Measurements from ENCODE around the gene TMEM120A. TPM values are rescaled to one million over a fixed set of nuclear protein-coding genes. Genes with fewer than 3 reads are reported as not detected.

The TMEM120A gene
- total RNA-seq (40.6 and 50.7 TPM in 2 replicates), polyA plus RNA-seq (91.1 and 99.5 TPM in 2 replicates)

DNA sequence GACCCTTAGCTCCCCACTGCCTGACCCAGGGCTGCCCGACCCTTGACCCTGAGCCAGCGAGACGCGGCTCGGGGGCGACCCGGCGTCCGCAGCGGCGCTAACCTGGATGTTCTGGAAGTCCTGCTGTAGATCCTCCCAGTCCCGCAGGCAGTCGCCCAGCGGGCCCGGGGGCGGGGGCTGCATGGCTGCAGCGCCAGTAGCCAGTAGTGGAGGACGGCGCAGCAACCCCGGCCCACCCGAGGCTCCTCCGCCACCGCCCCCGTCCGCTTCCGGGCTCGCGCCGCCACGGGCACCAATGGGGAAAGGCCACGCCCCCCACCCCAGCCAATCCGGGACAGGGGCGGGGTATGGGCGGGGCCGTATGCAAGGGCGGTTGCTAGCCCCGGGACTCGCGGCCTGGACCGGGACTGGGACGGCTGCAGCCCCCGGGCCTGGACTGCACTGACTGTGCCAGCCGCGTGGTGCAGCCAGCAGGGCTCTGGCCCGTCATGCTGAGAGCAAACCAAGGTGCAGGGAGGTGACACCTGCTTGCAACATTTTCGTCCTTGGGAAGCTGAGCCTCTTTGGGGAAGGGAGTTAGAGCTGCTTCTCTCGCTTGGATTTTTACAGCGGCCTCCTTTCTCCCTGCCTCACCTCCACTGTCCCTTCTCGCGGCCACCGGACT, at the start of gene TMEM120A:
Gene TMEM120A, minus strand, starts transcription at position 208 of the 664 bp plus-strand sequence. Its CDS starts 25 bp downstream, at position 183.
- TF ChIP-seq EZH2phosphoT487 (IDR thresholded peaks at IDR 0.05; ENCODE audit: low read depth, severe bottlenecking, unreplicated experiment): no peak
- TF ChIP-seq EZH2 (IDR thresholded peaks at IDR 0.05; ENCODE audit: borderline replicate concordance): no peak
- TF ChIP-seq, protein P1, sequence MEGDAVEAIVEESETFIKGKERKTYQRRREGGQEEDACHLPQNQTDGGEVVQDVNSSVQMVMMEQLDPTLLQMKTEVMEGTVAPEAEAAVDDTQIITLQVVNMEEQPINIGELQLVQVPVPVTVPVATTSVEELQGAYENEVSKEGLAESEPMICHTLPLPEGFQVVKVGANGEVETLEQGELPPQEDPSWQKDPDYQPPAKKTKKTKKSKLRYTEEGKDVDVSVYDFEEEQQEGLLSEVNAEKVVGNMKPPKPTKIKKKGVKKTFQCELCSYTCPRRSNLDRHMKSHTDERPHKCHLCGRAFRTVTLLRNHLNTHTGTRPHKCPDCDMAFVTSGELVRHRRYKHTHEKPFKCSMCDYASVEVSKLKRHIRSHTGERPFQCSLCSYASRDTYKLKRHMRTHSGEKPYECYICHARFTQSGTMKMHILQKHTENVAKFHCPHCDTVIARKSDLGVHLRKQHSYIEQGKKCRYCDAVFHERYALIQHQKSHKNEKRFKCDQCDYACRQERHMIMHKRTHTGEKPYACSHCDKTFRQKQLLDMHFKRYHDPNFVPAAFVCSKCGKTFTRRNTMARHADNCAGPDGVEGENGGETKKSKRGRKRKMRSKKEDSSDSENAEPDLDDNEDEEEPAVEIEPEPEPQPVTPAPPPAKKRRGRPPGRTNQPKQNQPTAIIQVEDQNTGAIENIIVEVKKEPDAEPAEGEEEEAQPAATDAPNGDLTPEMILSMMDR (IDR thresholded peaks at IDR 0.05; ENCODE audit: poor library complexity): no peak
- no peaks in the 10 kb centered on the region for H3K79me2 ChIP-seq
- H3K36me3 ChIP-seq (replicated peaks; ENCODE audit: insufficient read depth, low read depth): no peaks in the 10 kb centered on the region
- DNase-seq (ENCODE audit: low spot score): peak; percentile 98
- no peaks in the 10 kb centered on the region for H4K20me1 ChIP-seq (ENCODE audit: insufficient read depth, poor library complexity, severe bottlenecking)
- H2AFZ ChIP-seq: peak within 1 kb of the TSS; percentile 50
- peak within 1 kb of the TSS; percentile 100 for H3K4me2 ChIP-seq
- H3K4me3 ChIP-seq: peak within 1 kb of the TSS; percentile 73
- peak within 1 kb of the TSS; percentile 91 for H3K27ac ChIP-seq
- H3K27me3 ChIP-seq: no peaks in the 10 kb centered on the region
- 18% methylated on average over 16 of the region's 51 CpGs for WGBS (ENCODE audit: low lambda C conversion rate, missing lambda C conversion rate)
- H3K9me3 ChIP-seq (ENCODE audit: low read depth): no peaks in the 10 kb centered on the region
- H3K9me2 ChIP-seq (replicated peaks; ENCODE audit: insufficient read depth): no peaks in the 10 kb centered on the region
- peaks cover 8% of the 10 kb centered on the region for H3K4me1 ChIP-seq (ENCODE audit: insufficient read depth)

DNA sequence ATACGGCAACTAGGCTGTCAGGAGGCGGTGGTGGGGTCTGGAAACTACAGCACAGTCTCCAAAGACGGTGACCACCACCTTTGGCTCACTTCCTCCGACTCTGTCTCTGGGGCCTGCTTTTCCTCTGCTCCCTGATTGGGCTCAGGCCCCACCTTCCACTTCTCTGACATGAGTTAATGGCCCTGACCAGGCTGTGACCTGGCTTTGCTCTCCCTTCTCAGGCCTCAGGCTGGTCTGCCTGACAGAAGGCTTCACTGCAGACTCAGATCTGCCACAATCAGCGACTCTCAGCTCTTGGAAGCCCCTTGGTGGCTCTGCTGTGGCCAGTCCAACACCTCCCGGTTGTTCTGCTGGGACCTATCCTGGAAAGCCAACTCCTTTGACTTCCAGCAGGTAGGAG, 45.7 kb upstream of the TMEM120A start:
- Histone ChIP-seq H2AFZ (no peak overlapping the region), H3K9me2 (replicated peaks; ENCODE audit: insufficient read depth) (no peaks in the 10 kb centered on the region)

DNA sequence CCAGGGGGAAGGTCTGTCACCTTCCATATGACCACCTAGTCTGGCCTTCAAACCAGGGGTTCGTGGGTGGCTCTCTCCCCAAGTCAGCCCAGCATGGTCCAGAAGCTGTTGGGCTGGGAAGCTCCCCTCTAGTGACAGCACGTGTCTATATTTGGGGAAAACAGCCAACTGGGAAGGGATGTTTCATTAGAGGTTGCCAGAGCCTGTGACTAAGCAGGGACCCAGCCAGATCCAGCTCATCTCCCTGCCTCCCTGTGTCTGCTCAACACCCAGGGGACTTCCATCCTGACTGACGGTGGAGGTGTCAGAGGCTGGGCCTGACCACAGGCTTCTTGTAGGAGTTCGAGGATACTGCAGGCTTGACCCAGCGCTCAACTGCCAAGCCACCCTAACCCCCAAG, 42.9 kb upstream of the TMEM120A start:
- H3K27me3 ChIP-seq: no peaks in the 10 kb centered on the region
- no peaks in the 10 kb centered on the region for H3K9me2 ChIP-seq (replicated peaks; ENCODE audit: insufficient read depth)
- no peak overlapping the region for H3K4me2 ChIP-seq
- H3K27ac ChIP-seq: no peak overlapping the region
- H3K4me3 ChIP-seq: no peak overlapping the region
- no peaks in the 10 kb centered on the region for H3K4me1 ChIP-seq (ENCODE audit: insufficient read depth)
- H3K9me3 ChIP-seq (ENCODE audit: low read depth): no peaks in the 10 kb centered on the region
- DNase-seq (ENCODE audit: low spot score): no peak
- H4K20me1 ChIP-seq (ENCODE audit: insufficient read depth, poor library complexity, severe bottlenecking): no peaks in the 10 kb centered on the region
- H2AFZ ChIP-seq: no peak overlapping the region
- WGBS (ENCODE audit: low lambda C conversion rate, missing lambda C conversion rate): 89% methylated on average over 5 of the region's 5 CpGs
- H3K36me3 ChIP-seq (replicated peaks; ENCODE audit: insufficient read depth, low read depth): no peaks in the 10 kb centered on the region
- TF ChIP-seq EZH2 (IDR thresholded peaks at IDR 0.05; ENCODE audit: borderline replicate concordance) (no peak), EZH2phosphoT487 (IDR thresholded peaks at IDR 0.05; ENCODE audit: low read depth, severe bottlenecking, unreplicated experiment) (no peak)
- TF ChIP-seq, protein P1 (IDR thresholded peaks at IDR 0.05; ENCODE audit: poor library complexity): no peak
- no peaks in the 10 kb centered on the region for H3K79me2 ChIP-seq

More for the DNA sequence above, 45.7 kb upstream of the TMEM120A start:
- Histone ChIP-seq H3K27ac (no peak overlapping the region), H3K4me3 (no peak overlapping the region), H3K79me2 (peaks cover 20% of the 10 kb centered on the region), H3K36me3 (replicated peaks; ENCODE audit: insufficient read depth, low read depth) (no peaks in the 10 kb centered on the region), H3K4me2 (no peak overlapping the region), H3K9me3 (ENCODE audit: low read depth) (no peaks in the 10 kb centered on the region), H3K27me3 (no peaks in the 10 kb centered on the region), H3K4me1 (ENCODE audit: insufficient read depth) (no peaks in the 10 kb centered on the region), H4K20me1 (ENCODE audit: insufficient read depth, poor library complexity, severe bottlenecking) (no peaks in the 10 kb centered on the region)
- TF ChIP-seq, protein P1 (IDR thresholded peaks at IDR 0.05; ENCODE audit: poor library complexity): no peak
- TF ChIP-seq EZH2phosphoT487 (IDR thresholded peaks at IDR 0.05; ENCODE audit: low read depth, severe bottlenecking, unreplicated experiment) (no peak), EZH2 (IDR thresholded peaks at IDR 0.05; ENCODE audit: borderline replicate concordance) (no peak)
- DNase-seq (ENCODE audit: low spot score): no peak
- 53% methylated on average over 6 of the region's 6 CpGs for WGBS (ENCODE audit: low lambda C conversion rate, missing lambda C conversion rate)

Measured in hepatocyte (in vitro differentiated cells).